Panc1 (cell line): ENCODE measurements around the gene HELZ2. TPM values are rescaled to one million over a fixed set of nuclear protein-coding genes. Genes with fewer than 3 reads are reported as not detected.

ENCODE experiments used
- ATAC-seq: fragments of 200-7000 bp; cut with Tn5 transposase; 2 replicates; pipeline ENCODE4 v1.9.1; 2020; ENCODE audit warnings: mild to moderate bottlenecking, moderate library complexity
- BruUV-seq: library from RNA; stranded (reverse); fragments of 400-500 nt; replicated peaks from 2 replicates; lab custom pipeline; 2021; lab: Mats Ljungman, UMichigan
- CTCF ChIA-PET: fragments of 300-600 bp; sonication (Branson Sonifier 250); formaldehyde crosslinking; loops from one replicate; lab custom pipeline; 2022; ENCODE audit warnings: antibody characterized with exemption; lab: Charles Lee
- POLR2A ChIA-PET: fragments of 300-600 bp; sonication (Branson Sonifier 250); formaldehyde crosslinking; loops from one replicate; lab custom pipeline; 2022; ENCODE audit warnings: antibody characterized with exemption; lab: Charles Lee
- DNase-seq: peaks from one replicate; pipeline ENCODE4 v3.0.0-alpha.2; 2010; ENCODE audit warnings: low read depth, low spot score
- H3K27ac ChIP-seq: 2 replicates; pipeline ENCODE4 v1.5.1; 2011; ENCODE audit warnings: mild to moderate bottlenecking, low read length, inconsistent platforms
- H3K27me3 ChIP-seq: fragments of 200-500 bp; sonication (Bioruptor generic); 2 replicates; pipeline ENCODE4 v1.6.0; 2014; ENCODE audit warnings: low read length, inconsistent platforms; ENCODE audit not compliant: control insufficient read depth, insufficient read depth
- H3K36me3 ChIP-seq: fragments of 200-500 bp; sonication (Bioruptor generic); 2 replicates; pipeline ENCODE4 v1.5.1; 2014; ENCODE audit warnings: inconsistent platforms, mild to moderate bottlenecking, low read length, moderate library complexity; ENCODE audit not compliant: control insufficient read depth, insufficient read depth
- H3K4me1 ChIP-seq: 2 replicates; pipeline ENCODE4 v1.5.1; 2011; ENCODE audit warnings: inconsistent platforms, mild to moderate bottlenecking, low read length, moderate library complexity; ENCODE audit not compliant: control insufficient read depth, insufficient read depth
- H3K4me3 ChIP-seq, 2 experiments: 2 replicates each; pipeline ENCODE4 v1.5.1; 2011 to 2012; ENCODE audit warnings: low read depth in 2 of 2, low read length in 2 of 2, mild to moderate bottlenecking in 2 of 2, inconsistent platforms in 1 of 2, moderate library complexity in 1 of 2
- H3K9me3 ChIP-seq: fragments of 200-500 bp; sonication (Bioruptor generic); 2 replicates; pipeline ENCODE4 v1.5.1; 2014; ENCODE audit warnings: low read depth, mild to moderate bottlenecking, inconsistent platforms, low read length, moderate library complexity; ENCODE audit not compliant: control insufficient read depth, insufficient read depth
- POLR2AphosphoS5 ChIP-seq: IDR thresholded peaks from 2 replicates; pipeline ENCODE4 v1.6.1; 2012; ENCODE audit warnings: mild to moderate bottlenecking, low read depth, low read length, moderate library complexity
- SIN3A ChIP-seq: IDR thresholded peaks from 2 replicates; pipeline ENCODE4 v1.6.1; 2012; ENCODE audit warnings: low read depth, mild to moderate bottlenecking, low read length, moderate library complexity, borderline replicate concordance; ENCODE audit not compliant: insufficient read depth
- TCF7L2 ChIP-seq: IDR thresholded peaks from 2 replicates; pipeline ENCODE4 v1.6.1; 2011; ENCODE audit warnings: mild to moderate bottlenecking, low read depth, low read length, inconsistent platforms
- in situ Hi-C: cut with HindIII; loops from 2 replicates; pipeline ENCODE4 v1.10.0; 2016; ENCODE audit warnings: low sequenced_read_pairs, low pct_unique_long_range_greater_than_20kb
- intact Hi-C: fragments of 100-400 bp; cut with micrococcal nuclease; formaldehyde crosslinking; loops from one replicate; pipeline ENCODE4 v1.10.0; 2022; ENCODE audit not compliant: unreplicated experiment
- total RNA-seq: library from RNA; stranded (reverse); gene quantifications from one replicate; pipeline ENCODE4 v1.2.1, GENCODE V29; 2021; ENCODE audit not compliant: unreplicated experiment
- TF ChIP-seq, protein P1 (sequence below): fragments of 450-650 bp; IDR thresholded peaks from 2 replicates; pipeline ENCODE4 v1.5.1; 2017; ENCODE audit warnings: mild to moderate bottlenecking
- TF ChIP-seq, protein P2 (sequence below), 2 experiments: IDR thresholded peaks; 2 replicates each; pipeline ENCODE4 v1.6.1; 2011 to 2012; ENCODE audit warnings: low read depth in 2 of 2, control low read depth in 1 of 2, low read length in 1 of 2, mild to moderate bottlenecking in 1 of 2, moderate library complexity in 1 of 2; ENCODE audit not compliant: insufficient read depth in 1 of 2

HELZ2 gene
- total RNA-seq, 1 experiment from 2014 or later: 41.5 TPM

DNA sequence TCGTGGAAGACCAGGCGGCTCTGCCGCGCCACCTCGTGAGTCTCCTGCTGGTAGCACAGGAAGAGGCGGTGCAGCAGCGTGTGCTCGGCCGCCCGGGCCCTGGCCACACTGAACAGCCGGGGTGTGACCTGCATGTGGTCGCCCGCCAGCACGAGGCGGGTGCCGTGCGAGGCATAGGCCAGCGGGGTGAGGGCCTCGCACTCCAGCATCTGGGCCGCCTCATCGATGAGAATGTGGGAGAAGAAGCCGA, 7.0 kb downstream of the HELZ2 start:
- DNase-seq (no peak), ATAC-seq (no peak)
- Histone ChIP-seq H3K4me3 (no peak overlapping the region), H3K9me3 (no peaks in the 10 kb centered on the region), H3K4me1 (no peaks in the 10 kb centered on the region), H3K27ac (no peak overlapping the region), H3K27me3 (no peaks in the 10 kb centered on the region), H3K36me3 (no peaks in the 10 kb centered on the region)
- BruUV-seq: no TSS peak
- in situ Hi-C loops (no loop called here), intact Hi-C loops (no loop called here)
- TF ChIP-seq, protein P1, sequence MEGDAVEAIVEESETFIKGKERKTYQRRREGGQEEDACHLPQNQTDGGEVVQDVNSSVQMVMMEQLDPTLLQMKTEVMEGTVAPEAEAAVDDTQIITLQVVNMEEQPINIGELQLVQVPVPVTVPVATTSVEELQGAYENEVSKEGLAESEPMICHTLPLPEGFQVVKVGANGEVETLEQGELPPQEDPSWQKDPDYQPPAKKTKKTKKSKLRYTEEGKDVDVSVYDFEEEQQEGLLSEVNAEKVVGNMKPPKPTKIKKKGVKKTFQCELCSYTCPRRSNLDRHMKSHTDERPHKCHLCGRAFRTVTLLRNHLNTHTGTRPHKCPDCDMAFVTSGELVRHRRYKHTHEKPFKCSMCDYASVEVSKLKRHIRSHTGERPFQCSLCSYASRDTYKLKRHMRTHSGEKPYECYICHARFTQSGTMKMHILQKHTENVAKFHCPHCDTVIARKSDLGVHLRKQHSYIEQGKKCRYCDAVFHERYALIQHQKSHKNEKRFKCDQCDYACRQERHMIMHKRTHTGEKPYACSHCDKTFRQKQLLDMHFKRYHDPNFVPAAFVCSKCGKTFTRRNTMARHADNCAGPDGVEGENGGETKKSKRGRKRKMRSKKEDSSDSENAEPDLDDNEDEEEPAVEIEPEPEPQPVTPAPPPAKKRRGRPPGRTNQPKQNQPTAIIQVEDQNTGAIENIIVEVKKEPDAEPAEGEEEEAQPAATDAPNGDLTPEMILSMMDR: no peak
- TF ChIP-seq SIN3A: no peak
- TF ChIP-seq POLR2AphosphoS5: no peak
- TF ChIP-seq TCF7L2: no peak
- TF ChIP-seq, protein P2, sequence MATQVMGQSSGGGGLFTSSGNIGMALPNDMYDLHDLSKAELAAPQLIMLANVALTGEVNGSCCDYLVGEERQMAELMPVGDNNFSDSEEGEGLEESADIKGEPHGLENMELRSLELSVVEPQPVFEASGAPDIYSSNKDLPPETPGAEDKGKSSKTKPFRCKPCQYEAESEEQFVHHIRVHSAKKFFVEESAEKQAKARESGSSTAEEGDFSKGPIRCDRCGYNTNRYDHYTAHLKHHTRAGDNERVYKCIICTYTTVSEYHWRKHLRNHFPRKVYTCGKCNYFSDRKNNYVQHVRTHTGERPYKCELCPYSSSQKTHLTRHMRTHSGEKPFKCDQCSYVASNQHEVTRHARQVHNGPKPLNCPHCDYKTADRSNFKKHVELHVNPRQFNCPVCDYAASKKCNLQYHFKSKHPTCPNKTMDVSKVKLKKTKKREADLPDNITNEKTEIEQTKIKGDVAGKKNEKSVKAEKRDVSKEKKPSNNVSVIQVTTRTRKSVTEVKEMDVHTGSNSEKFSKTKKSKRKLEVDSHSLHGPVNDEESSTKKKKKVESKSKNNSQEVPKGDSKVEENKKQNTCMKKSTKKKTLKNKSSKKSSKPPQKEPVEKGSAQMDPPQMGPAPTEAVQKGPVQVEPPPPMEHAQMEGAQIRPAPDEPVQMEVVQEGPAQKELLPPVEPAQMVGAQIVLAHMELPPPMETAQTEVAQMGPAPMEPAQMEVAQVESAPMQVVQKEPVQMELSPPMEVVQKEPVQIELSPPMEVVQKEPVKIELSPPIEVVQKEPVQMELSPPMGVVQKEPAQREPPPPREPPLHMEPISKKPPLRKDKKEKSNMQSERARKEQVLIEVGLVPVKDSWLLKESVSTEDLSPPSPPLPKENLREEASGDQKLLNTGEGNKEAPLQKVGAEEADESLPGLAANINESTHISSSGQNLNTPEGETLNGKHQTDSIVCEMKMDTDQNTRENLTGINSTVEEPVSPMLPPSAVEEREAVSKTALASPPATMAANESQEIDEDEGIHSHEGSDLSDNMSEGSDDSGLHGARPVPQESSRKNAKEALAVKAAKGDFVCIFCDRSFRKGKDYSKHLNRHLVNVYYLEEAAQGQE (IDR thresholded peaks at IDR 0.05; ENCODE audit: insufficient read depth in 1 of 2, low read depth in 2 of 2, low read length in 1 of 2): no peak
- ChIA-PET CTCF (no interaction called here), POLR2A (interaction anchor here (0.6 kb wide), 1 partner anchor 14 kb away, joined by 9 read pairs; no protein-coding TSS in a partner anchor)

DNA sequence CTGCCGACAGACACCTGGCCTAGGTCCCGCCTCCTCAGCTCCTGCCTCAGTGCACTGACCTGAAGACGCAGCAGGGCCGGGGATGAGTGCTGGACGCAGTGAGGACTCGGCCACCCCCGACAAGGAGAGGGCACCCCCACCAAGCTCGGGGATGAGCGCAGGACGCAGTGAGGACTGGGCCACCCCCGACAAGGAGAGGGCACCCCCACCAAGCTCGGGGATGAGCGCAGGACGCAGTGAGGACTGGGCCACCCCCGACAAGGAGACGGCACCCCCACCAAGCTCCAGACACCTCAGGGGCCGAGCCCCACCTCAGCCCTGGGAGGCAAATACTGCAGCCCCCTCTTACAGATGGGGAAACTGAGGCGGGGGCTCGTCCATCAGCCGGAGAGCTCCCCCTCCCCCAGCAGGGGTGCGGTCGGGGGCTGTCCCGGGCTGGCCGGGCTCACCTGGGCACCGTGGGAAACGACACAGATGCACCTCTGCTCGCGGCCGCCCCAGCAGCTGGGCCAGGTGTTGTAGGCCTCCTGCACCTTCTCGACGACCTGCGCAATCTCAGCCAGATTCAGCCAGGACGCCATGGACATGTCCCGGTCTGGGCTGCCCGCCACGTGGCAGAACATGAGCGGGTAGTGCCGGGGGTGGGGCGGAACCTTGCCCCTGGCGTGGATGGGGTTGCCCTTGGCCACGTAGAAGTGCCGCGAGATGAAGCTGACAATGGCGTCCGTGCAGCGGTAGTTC, 7.5 kb downstream of the HELZ2 start:
- TF ChIP-seq, protein P2 (IDR thresholded peaks at IDR 0.05; ENCODE audit: insufficient read depth in 1 of 2, low read depth in 2 of 2, low read length in 1 of 2): no peak
- TF ChIP-seq, protein P1: no peak
- TF ChIP-seq SIN3A (no peak), POLR2AphosphoS5 (no peak), TCF7L2 (no peak)
- Histone ChIP-seq H3K4me1 (no peaks in the 10 kb centered on the region), H3K4me3 (no peak overlapping the region), H3K27me3 (no peaks in the 10 kb centered on the region), H3K9me3 (no peaks in the 10 kb centered on the region), H3K36me3 (no peaks in the 10 kb centered on the region), H3K27ac (no peak overlapping the region)
- intact Hi-C loops (no loop called here), in situ Hi-C loops (no loop called here)
- no TSS peak for BruUV-seq
- ChIA-PET CTCF (no interaction called here), POLR2A (interaction anchor here (0.6 kb wide), 1 partner anchor 14 kb away, joined by 9 read pairs; no protein-coding TSS in a partner anchor)
- DNase-seq: no peak
- no peak for ATAC-seq
